ENCODE data around the gene KIFAP3.

The KIFAP3 gene

GRCh38 chr1:170001266-170001665, 73.2 kb downstream of the KIFAP3 start:
- DNase-seq (ENCODE audit: low read depth), result peak; percentile 58
- no peak for TF ChIP-seq CTCF (conservative IDR thresholded peaks at IDR 0.05; ENCODE audit: low read length)
- no peak overlapping the region for H3K4me3 ChIP-seq (ENCODE audit: low read length)

GRCh38 chr1:169999761-170000160, 74.7 kb downstream of the KIFAP3 start:
- no peak overlapping the region for H3K4me3 ChIP-seq (ENCODE audit: low read length)
- TF ChIP-seq CTCF (conservative IDR thresholded peaks at IDR 0.05; ENCODE audit: low read length), result no peak
- DNase-seq (ENCODE audit: low read depth), result no peak

- peak; percentile 94 for DNase-seq (ENCODE audit: low read depth)
- TF ChIP-seq CTCF (conservative IDR thresholded peaks at IDR 0.05; ENCODE audit: low read length), result no peak
Measured at GRCh38 chr1:169999331-169999741, 75.2 kb downstream of the KIFAP3 start.

GRCh38 chr1:169995993-169996392, 78.5 kb downstream of the KIFAP3 start:
- no peak for TF ChIP-seq CTCF (conservative IDR thresholded peaks at IDR 0.05; ENCODE audit: low read length)
- DNase-seq (ENCODE audit: low read depth), result no peak
- H3K4me3 ChIP-seq (ENCODE audit: low read length), result no peak overlapping the region

More at GRCh38 chr1:169999331-169999741, 75.2 kb downstream of the KIFAP3 start:
- no peak overlapping the region for H3K4me3 ChIP-seq (ENCODE audit: low read length)

GRCh38 chr1:169989246-169989645, 85.2 kb downstream of the KIFAP3 start:
- TF ChIP-seq CTCF (conservative IDR thresholded peaks at IDR 0.05; ENCODE audit: low read length), result no peak
- no peak overlapping the region for H3K4me3 ChIP-seq (ENCODE audit: low read length)
- DNase-seq (ENCODE audit: low read depth), result no peak

- no peak for TF ChIP-seq CTCF (conservative IDR thresholded peaks at IDR 0.05; ENCODE audit: low read length)
- H3K4me3 ChIP-seq (ENCODE audit: low read length), result no peak overlapping the region
- DNase-seq (ENCODE audit: low read depth), result no peak
Measured at GRCh38 chr1:169985757-169986156, 88.7 kb downstream of the KIFAP3 start.

GRCh38 chr1:169974067-169974466, 100.4 kb downstream of the KIFAP3 start:
- TF ChIP-seq CTCF (conservative IDR thresholded peaks at IDR 0.05; ENCODE audit: low read length), result no peak
- H3K4me3 ChIP-seq (ENCODE audit: low read length), result no peak overlapping the region
- no peak for DNase-seq (ENCODE audit: low read depth)
